ENCODE data around the gene MRPS2.

DNA sequence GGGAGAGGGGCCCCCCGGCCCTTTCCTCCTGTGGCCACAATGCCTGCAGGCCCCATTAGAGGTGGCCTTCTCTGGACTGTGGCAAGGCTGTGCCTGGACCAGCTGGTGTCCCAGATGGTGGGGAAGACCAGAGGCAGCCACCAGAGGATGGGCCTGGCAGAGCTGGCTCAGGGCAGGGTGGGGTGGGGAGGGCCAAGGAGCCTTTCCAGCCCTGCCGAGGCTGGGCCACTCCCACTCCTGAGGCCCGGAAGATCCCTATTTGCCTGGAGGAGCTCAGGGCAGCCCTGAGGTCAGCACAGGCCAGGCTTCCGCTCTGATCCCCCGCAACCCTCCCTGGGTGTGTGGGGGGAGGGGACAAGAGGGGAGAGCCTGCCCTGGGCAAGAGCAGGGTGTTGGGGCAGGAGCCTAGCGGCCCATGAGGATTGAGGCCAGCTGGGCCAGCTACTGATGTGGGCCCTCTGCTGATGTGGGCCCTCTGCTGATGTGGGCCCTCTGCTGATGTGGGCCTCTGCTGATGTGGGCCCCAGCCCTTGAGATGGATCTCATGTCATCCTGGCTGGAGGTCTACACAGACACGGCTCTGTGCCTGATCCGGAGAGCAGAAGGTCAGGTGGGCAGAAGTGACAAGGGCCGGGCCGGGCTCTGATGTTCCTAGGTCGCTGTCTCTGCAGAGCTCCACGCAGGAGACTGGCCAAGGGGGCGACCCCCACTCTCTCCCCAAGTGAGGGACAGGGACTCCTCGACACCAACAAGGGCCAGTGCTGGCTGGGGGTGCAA is 6.0 kb downstream of the MRPS2 start:
- TF ChIP-seq, protein P1, sequence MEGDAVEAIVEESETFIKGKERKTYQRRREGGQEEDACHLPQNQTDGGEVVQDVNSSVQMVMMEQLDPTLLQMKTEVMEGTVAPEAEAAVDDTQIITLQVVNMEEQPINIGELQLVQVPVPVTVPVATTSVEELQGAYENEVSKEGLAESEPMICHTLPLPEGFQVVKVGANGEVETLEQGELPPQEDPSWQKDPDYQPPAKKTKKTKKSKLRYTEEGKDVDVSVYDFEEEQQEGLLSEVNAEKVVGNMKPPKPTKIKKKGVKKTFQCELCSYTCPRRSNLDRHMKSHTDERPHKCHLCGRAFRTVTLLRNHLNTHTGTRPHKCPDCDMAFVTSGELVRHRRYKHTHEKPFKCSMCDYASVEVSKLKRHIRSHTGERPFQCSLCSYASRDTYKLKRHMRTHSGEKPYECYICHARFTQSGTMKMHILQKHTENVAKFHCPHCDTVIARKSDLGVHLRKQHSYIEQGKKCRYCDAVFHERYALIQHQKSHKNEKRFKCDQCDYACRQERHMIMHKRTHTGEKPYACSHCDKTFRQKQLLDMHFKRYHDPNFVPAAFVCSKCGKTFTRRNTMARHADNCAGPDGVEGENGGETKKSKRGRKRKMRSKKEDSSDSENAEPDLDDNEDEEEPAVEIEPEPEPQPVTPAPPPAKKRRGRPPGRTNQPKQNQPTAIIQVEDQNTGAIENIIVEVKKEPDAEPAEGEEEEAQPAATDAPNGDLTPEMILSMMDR (conservative IDR thresholded peaks at IDR 0.05; ENCODE audit: low read depth in 2 of 2): no peak
- TF ChIP-seq POLR2AphosphoS5 (IDR thresholded peaks at IDR 0.05; ENCODE audit: low read depth) (no peak), EZH2 (IDR thresholded peaks at IDR 0.05; ENCODE audit: low read depth, unreplicated experiment) (no peak), ZNF331 (CRISPR knock-in tag; IDR thresholded peaks at IDR 0.05; ENCODE audit: low read depth) (no peak), JUNB (IDR thresholded peaks at IDR 0.05; ENCODE audit: unreplicated experiment) (no peak), NANOG (IDR thresholded peaks at IDR 0.05; ENCODE audit: borderline replicate concordance) (no peak)
- TF ChIP-seq, protein P2, sequence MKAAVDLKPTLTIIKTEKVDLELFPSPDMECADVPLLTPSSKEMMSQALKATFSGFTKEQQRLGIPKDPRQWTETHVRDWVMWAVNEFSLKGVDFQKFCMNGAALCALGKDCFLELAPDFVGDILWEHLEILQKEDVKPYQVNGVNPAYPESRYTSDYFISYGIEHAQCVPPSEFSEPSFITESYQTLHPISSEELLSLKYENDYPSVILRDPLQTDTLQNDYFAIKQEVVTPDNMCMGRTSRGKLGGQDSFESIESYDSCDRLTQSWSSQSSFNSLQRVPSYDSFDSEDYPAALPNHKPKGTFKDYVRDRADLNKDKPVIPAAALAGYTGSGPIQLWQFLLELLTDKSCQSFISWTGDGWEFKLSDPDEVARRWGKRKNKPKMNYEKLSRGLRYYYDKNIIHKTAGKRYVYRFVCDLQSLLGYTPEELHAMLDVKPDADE (IDR thresholded peaks at IDR 0.05): no peak
